NCI-H2196 treated with DMSO at 0.1 percent for 48 hours (cell line): ENCODE data around the gene ELFN1.
A peak's percentile ranks its signal among the peaks of the same experiment; 100 is the strongest.
"Not testable (repeated sequence)": the region's sequence is repeated elsewhere in the genome, so short reads cannot be mapped to it uniquely, and the experiment has no call there.

Experiments
- DNase-seq: peaks from one replicate; lab custom pipeline; 2025; ENCODE audit not compliant: unreplicated experiment; lab: John Stamatoyannopoulos, UW

ELFN1 gene

GRCh38 chr7:1707756-1708595, 37.9 kb downstream of the ELFN1 start:
- DNase-seq: no peak

- no peak for DNase-seq
These were observed 38.6 kb downstream of the ELFN1 start for GRCh38 chr7:1708596-1709251.

GRCh38 chr7:1709281-1709680, 39.2 kb downstream of the ELFN1 start:
- DNase-seq: no peak

GRCh38 chr7:1709900-1710299, 39.8 kb downstream of the ELFN1 start:
- no peak for DNase-seq

- DNase-seq: no peak
These were observed 40.9 kb downstream of the ELFN1 start for GRCh38 chr7:1710936-1711335.

GRCh38 chr7:1712907-1713501, 42.9 kb downstream of the ELFN1 start:
- no peak for DNase-seq

- peak; percentile 50 for DNase-seq
These were observed 43.7 kb downstream of the ELFN1 start for GRCh38 chr7:1713502-1714484.

- no peak for DNase-seq
These were observed 44.7 kb downstream of the ELFN1 start for GRCh38 chr7:1714583-1715330.

GRCh38 chr7:1715331-1715625, 45.2 kb downstream of the ELFN1 start:
- no peak for DNase-seq

GRCh38 chr7:1715671-1716074, 45.6 kb downstream of the ELFN1 start:
- DNase-seq: no peak

- DNase-seq: no peak
These were observed 46.4 kb downstream of the ELFN1 start for GRCh38 chr7:1716263-1717094.

- DNase-seq: no peak
These were observed 47.0 kb downstream of the ELFN1 start for GRCh38 chr7:1717095-1717483.

- DNase-seq: no peak
These were observed 48.0 kb downstream of the ELFN1 start for GRCh38 chr7:1717903-1718676.

- DNase-seq: not testable (repeated sequence)
These were observed 48.8 kb downstream of the ELFN1 start for GRCh38 chr7:1718850-1719249.

GRCh38 chr7:1719256-1719655, 49.2 kb downstream of the ELFN1 start:
- not testable (repeated sequence) for DNase-seq

- no peak for DNase-seq
These were observed 49.8 kb downstream of the ELFN1 start for GRCh38 chr7:1719913-1720312.

- peak; percentile 50 for DNase-seq
These were observed 50.2 kb downstream of the ELFN1 start for GRCh38 chr7:1720326-1720725.

GRCh38 chr7:1721047-1721690, 51.1 kb downstream of the ELFN1 start:
- DNase-seq: no peak
